ENCODE measurements around the gene MCRIP1.

Gene MCRIP1

GRCh38 chr17:81845881-81846742 is 13.0 kb upstream of the MCRIP1 start (continued):
- TF ChIP-seq POU6F1 (CRISPR knock-in tag; IDR thresholded peaks at IDR 0.05; ENCODE audit: borderline replicate concordance, low read depth) = no peak

GRCh38 chr17:81845361-81845760 is 12.3 kb upstream of the MCRIP1 start:
- ATAC-seq = no peak
- TF ChIP-seq TCF4 (CRISPR knock-in tag; IDR thresholded peaks at IDR 0.05; ENCODE audit: borderline replicate concordance) = no peak
- no peak for TF ChIP-seq ZC3H10 (CRISPR knock-in tag; IDR thresholded peaks at IDR 0.05)
- TF ChIP-seq ZNF8 (CRISPR knock-in tag; IDR thresholded peaks at IDR 0.05) = no peak
- no peak for TF ChIP-seq OSR1 (CRISPR knock-in tag; IDR thresholded peaks at IDR 0.05)
- TF ChIP-seq GLIS3 (CRISPR knock-in tag; IDR thresholded peaks at IDR 0.05) = no peak
- TF ChIP-seq TSHZ2 (CRISPR knock-in tag; IDR thresholded peaks at IDR 0.05) = no peak
- no peak for TF ChIP-seq TOX (CRISPR knock-in tag; IDR thresholded peaks at IDR 0.05; ENCODE audit: borderline replicate concordance)
- no peak for TF ChIP-seq ISL1 (CRISPR knock-in tag; IDR thresholded peaks at IDR 0.05)
- TF ChIP-seq ARNTL (CRISPR knock-in tag; IDR thresholded peaks at IDR 0.05; ENCODE audit: borderline replicate concordance, low read depth) = no peak
- no peak for TF ChIP-seq POU6F1 (CRISPR knock-in tag; IDR thresholded peaks at IDR 0.05; ENCODE audit: borderline replicate concordance, low read depth)
- TF ChIP-seq ZFP3 (CRISPR knock-in tag; IDR thresholded peaks at IDR 0.05) = no peak
- TF ChIP-seq ESRRG (CRISPR knock-in tag; IDR thresholded peaks at IDR 0.05) = no peak
- no peak for TF ChIP-seq PATZ1 (CRISPR knock-in tag; IDR thresholded peaks at IDR 0.05; ENCODE audit: borderline replicate concordance)
- no peak for TF ChIP-seq CSDC2 (CRISPR knock-in tag; IDR thresholded peaks at IDR 0.05)
- no peak for TF ChIP-seq ZFP30 (CRISPR knock-in tag; IDR thresholded peaks at IDR 0.05)
- no peak for TF ChIP-seq CREB5 (CRISPR knock-in tag; IDR thresholded peaks at IDR 0.05; ENCODE audit: low read depth)
- no peak for TF ChIP-seq CSRNP3 (CRISPR knock-in tag; IDR thresholded peaks at IDR 0.05)
- TF ChIP-seq ZNF70 (CRISPR knock-in tag; IDR thresholded peaks at IDR 0.05) = no peak
- no peak for TF ChIP-seq ZNF565 (CRISPR knock-in tag; conservative IDR thresholded peaks at IDR 0.05; ENCODE audit: low read depth)
- no peak for TF ChIP-seq PPARA (CRISPR knock-in tag; IDR thresholded peaks at IDR 0.05; ENCODE audit: borderline replicate concordance)
